ENCODE results near the gene SAXO2.
"Not testable (repeated sequence)": the region's sequence is repeated elsewhere in the genome, so short reads cannot be mapped to it uniquely, and the experiment has no call there.

Gene SAXO2

DNA sequence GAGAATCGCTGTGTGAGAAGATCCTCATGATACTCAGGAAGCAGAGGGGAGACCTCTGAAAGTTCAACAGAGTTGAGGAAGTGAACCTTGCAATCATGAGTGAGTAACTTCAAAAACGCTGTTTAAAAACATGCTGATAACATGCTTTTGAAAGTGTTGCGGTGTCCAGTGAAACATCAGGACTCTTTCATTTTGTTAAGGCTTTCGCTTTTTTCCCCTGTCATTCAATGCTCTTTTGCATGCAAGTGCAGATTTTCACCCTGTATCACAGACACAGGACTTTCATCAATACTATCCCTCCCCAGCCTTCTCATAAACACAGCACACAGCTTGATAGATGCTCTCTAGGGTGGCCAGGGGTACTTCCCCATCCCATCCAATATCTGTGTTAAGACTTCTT, 23.9 kb downstream of the SAXO2 start:
- not testable (repeated sequence) for DNase-seq

DNA sequence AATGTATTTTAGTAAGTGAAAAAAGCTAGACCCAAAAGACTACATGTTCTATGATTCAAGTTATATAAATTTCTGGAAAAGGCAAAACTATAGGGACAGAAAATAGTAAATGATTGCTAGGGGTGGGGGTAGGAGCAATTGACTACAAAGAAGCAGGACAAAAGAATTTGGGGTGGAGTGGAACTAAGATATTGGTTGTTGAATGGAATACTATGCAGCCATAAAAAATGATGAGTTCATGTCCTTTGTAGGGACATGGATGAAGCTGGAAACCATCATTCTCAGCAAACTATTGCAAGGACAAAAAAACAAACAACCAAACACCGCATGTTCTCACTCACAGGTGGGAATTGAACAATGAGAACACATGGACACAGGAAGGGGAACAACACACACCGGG, 25.6 kb downstream of the SAXO2 start:
- DNase-seq = not testable (repeated sequence)

DNA sequence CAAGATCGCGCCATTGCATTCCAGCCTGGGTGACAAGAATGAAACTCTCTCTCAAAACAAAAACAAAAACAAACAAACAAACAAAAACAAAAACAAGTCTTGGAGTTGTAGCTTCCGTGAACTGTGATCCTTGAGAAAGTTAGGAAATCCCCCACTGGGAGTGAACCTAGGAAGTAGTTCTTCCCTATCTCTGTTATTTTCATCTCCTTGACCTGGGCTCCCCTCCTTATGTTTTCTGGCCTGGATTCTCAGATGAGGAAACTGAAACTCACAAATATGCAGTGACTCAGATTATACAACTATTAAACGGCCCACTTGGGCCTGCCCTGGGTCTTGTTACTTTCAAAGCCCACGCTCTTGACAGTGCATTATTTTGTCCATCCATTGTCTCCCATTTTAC, 29.7 kb downstream of the SAXO2 start:
- DNase-seq = no peak

DNA sequence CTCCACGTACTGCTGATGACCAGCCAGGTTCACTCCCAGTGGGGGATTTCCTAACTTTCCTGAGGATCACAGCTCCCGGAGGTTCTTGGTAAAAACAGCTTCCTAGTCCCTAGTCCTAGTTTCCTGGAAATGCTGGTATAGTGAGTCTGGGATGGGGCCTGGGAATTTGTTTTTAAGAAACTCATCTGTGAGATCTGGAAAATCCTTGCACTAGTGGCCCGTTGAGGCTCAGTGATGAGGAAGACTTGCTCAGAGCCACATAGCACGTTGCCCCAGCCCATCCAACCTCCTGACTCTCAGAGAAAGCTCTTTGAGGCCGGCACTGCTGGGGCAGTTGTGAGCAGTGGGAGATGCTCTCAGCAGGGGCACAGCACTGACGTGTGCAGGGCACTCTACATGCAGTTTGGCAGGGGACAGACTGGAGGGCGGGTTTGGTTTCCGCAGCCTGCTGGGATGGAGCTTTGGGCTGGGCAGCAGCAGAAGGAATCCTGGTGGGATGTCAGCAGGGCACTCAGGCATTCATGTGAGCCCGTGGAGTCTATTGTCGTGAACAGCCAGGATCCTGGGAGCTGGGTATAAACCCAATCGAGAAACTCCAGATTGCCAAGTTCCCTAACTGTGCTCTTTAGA, 31.6 kb downstream of the SAXO2 start:
- no peak for DNase-seq

DNA sequence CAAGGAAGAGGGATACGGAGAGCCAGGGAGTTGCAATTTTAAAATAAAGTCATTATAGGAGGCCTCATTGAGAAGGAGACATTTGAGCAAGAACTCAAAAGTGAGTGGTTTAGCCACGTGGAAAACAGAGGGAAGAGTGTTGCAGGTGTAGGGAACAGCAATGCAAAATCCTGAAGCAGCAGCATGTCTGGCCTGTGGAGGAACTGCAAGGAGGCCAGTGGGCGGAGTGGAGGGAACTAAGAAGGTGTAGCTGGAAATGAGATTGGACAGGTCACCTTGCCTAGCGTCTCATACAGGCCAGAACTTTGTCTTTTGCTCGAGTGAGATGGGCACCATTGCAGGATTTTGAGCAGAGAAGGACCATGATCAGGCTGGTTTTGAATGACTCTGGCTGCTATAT, 34.9 kb downstream of the SAXO2 start:
- DNase-seq = no peak

DNA sequence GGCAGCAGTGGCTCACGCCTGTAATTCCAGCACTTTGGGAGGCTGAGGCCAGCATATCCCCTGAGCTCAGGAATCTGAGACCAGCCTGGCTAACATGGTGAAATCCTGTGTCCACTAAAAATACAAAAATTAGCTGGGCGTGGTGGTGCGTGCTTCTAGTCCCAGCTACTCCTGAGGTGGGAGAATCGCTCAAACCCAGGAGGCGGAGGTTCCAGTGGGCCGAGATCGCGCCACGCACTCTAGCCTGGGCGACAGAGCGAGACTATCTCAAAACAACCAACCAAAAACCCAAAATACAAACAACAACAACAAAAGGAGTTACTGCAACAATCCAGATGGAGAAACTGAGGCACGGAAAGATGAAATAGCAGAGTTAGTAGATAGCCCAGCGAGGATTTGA, 35.4 kb downstream of the SAXO2 start:
- no peak for DNase-seq

DNA sequence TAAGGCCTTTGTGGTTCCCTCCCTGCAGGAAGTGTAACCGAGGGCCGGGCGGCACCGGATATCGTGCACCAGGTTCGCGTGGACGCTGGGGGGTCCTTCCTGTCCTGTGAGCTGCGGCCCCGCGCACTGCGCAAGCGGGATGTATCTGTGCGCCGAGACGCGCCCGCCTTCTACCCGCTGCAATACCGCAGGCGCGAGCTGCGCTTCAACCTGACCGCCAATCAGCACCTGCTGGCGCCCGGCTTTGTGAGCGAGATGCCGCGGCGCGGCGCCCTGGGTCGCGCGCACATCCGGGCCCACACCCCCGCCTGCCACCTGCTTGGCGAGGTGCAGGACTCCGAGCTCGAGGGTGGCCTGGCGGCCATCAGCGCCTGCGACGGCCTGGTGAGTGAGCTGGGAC, 35.9 kb downstream of the SAXO2 start:
- no peak for DNase-seq

DNA sequence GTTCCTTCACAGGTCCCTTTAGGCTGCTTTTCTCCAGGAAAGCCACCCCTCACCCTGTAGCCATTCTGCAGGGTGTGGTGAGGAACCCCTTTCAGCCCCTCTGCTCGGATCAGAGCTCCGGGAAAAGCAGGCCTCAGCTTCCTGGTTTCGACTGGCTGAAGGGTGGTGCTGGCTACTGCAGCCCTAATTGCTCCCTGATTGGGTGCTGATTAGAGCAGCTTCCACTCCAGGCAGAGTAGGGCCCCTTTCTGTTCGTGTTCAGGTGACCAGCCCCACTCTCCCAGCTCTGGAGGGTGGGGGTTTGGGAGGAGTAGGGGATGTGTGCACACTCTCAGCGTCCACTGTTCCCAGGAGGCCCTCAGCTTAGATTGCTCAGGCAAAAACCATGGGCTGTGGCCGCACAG, 36.9 kb downstream of the SAXO2 start:
- not testable (repeated sequence) for DNase-seq

DNA sequence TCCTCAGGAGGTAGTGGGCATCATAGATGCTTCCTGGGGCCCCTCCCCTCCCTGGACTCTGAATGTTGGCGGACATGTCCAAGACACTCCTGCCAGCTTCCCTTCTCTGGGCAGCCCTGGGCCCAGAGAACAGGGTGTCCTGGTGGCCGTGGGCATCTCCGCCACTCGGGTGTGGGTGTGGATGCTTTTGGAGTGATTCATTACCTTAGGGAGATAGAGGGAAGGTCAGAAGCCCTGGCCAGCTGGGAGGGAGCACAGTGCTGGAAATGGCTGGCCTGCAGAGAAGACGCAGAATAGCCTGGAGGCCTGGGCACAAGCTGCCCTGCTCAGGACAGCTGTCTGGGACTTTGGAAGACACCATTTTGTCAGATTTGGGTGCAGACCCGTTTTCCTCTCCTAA, 37.7 kb downstream of the SAXO2 start:
- DNase-seq = not testable (repeated sequence)

DNA sequence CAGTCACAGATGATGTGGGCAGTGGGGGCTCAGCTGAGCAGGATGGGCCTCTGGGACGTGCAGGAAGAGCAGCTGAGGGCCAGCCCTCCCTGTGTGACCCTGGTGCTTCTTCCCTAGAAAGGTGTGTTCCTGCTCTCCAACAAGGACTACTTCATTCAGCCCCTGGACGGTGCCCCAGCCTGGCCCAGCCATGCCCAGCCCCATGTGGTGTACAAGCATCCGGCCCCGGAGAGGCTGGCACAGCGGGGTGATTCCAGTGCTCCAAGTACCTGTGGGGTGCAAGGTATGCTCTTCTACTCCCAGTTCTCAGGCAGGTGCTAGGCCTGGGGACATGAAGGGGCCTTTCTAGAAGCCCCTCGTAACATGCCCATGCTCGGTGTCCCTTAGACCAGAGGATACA, 38.3 kb downstream of the SAXO2 start:
- DNase-seq = no peak

DNA sequence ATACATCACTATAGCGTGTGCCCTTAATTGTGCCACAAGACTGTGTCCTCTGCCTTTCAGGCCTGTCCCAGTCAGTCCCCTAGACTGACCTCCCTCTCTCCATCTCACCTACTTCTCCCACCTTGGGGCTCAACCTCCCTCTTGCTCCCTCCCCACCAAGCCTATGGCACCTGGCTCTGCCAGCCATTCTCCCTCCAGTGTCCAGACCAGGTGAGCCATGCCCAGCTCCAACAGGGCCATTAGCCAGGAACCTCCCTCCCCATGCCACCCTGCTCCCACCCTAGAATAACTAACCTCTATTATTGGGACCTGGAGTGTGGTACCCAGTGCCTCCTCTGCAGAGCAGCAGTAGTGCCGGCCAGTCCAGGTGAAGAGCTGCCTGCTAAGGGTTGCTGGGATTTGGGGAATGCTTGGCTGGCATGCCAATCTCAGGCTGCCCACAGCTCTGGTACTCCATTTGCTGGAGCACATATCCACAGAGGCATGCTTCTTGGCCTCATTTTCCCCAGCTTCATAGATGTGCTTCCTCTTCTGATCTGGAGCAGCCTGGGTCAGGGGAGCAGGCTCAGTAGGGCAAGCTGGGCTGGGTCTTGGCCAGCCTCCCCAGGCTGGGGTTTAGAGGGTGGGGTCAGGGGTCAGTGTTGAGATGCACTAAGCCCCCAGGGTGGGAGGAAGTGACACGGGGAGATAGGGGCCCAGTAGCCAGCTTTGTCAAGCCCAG, 38.8 kb downstream of the SAXO2 start:
- DNase-seq = no peak

DNA sequence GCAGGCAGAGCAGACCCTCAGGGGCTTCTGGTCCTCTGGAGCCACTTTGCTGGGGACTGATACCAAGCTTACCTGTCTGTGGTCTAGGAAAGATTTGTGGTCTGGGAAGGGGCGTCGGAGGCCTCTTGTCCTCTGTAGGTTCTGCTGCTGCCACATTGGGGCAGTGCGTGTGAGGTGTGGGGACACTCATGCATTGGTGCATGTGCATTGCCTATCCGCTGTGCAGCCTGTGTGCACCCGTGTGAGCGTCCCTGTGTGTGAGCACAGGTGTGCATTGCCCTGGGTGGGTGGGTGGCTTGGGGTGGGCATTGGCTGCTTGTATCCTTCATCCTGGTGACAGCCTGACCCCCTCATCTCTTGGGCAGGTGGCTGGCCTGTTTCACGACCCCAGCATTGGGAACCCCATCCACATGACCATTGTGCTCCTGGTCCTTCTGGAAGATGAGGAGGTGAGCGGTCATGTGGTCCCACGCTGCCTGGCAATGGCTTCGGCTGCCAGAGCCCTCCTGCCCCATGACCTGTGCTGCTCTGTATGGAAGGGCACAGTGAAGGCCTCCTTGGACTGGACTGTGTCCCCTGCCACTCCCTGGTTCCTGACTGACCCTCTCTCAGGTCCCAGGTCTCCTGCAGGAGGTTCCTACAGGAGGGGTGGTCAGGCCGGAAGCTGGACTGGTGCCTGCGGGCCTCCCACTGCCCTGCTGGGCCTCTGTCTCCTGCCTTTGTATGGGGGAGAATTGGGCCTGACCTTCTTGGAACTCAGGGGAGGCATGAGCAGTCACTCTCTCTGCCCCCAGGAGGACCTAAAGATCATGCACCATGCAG, 41.5 kb downstream of the SAXO2 start:
- DNase-seq = no peak

DNA sequence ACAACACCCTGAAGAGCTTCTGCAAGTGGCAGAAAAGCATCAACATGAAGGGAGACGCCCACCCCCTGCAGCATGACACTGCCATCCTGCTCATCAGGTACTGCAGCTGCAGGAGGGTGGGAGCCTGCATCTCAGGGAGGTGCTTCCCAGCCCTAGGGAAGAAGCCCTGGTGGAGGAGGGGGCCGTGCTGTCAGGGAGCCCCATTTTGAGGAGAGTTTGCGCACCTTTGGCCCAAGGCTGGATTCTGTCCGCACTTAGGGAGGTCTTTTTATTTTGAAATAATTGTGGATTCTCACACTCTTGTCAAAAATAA, 42.1 kb downstream of the SAXO2 start:
- no peak for DNase-seq

DNA sequence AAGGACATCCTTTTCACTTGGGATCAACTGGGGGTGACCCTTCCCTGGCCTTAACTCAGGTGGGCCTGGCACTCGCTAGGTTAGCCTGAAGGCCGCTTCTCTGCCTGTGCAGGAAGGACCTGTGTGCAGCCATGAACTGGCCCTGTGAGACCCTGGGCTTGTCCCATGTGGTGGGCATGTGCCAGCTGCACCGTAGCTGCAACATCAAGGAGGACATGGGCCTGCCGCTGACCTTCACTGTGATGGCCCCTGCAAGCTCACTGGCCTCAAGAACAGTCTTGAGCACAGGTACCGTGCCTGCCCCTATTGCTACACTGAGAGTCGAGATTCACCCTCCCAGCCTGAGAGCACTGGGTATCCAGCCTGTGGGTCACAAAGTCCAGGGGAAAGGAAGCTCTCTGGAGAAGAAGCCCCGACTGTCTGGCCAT, 43.0 kb downstream of the SAXO2 start:
- DNase-seq = no peak

DNA sequence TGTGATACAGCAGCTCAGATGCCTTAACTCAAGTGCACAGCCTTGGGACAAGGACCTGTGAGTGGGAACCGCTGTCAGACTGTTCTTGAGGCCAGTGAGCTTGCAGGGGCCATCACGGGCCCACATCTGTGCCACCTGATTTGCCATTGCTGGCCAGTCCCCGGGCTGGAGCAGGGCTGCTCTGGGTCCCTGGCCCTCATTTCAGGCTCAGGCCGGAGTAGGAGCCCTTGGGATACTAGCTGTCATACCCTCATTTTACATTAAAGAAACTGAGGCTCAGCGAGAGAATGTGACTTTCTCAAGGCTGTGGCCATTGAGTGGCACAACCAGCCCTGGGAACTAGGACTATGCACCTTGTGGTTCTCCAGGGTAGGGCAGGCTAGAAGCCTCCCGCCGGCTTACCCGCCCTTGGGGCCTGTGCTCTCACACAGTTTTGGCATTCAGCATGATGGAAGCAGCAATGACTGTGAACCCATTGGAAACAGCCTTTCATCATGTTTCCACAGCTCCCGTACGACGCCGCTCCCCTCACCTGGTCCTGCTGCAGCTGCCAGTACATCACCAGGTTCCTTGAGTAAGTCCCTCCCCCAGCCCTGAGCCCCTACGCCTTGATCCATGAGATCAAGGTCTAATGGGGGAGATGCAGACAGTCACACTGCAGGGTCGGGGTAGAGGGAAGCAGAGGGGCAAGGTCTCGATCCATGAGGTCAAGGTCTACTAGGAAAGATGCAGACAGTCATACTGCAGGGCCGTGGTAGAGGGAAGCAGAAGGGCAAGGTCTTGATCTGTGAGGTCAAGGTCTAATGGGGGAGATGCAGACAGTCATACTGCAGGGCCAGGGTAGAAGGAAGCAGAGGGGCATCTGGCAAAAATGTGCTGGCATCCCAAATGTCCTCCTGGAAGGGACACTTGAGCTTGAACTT, 44.4 kb downstream of the SAXO2 start:
- DNase-seq = no peak

DNA sequence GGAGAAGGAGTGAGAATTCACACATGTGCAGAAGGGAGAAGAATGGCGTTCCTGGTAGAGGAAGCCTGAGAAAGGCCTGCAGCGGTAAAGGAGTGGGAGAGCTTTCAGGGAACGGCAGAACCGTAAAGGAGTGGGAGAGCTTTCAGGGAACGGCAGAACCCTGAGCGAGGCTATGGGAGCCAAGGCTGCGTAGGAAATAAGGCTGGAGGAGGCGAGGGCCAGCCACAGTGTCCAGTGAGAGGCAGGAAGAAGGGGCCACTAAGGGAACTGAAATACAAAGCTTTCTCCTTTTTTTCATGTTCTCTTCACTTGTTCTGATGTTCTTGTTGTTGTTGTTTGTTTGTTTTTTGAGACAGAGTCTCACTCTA, 45.1 kb downstream of the SAXO2 start:
- no peak for DNase-seq

DNA sequence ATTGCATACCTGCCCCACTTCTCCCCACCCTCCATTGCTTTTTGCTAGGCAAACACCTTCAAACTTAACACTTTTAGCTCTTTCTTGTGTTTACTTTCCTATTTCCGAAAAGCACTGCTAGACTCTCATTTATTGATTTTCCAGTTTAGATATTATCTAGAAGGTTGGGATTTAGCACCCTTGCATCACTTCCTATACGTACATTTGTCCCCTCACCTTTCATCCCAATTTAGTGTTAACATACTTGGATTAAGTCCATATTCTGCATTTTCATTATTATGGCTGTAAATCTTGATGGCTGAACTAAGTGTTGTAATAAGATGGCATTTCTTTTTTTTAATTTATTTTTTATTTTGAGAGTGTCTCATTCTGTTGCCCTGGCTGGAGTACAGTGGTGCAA, 47.2 kb downstream of the SAXO2 start:
- no peak for DNase-seq

DNA sequence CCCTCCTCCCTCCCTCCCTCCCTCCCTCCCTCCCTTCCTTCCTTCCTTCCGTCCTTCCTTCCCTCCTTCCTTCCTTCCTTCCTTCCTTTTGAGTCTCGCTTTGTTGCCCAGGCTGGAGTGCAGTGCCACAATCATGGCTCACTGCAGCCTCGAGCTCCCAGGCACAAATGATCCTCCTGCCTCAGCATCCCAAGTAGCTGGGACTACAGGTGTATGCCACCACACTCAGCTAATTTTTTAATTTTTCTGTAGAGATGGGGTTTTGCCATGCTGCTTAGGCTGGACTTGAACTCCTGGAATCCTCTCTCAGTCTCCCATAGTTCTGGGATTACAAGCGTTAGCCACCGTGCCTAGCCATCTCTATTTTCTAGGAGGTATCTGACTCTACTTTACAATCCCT, 48.7 kb downstream of the SAXO2 start:
- not testable (repeated sequence) for DNase-seq

DNA sequence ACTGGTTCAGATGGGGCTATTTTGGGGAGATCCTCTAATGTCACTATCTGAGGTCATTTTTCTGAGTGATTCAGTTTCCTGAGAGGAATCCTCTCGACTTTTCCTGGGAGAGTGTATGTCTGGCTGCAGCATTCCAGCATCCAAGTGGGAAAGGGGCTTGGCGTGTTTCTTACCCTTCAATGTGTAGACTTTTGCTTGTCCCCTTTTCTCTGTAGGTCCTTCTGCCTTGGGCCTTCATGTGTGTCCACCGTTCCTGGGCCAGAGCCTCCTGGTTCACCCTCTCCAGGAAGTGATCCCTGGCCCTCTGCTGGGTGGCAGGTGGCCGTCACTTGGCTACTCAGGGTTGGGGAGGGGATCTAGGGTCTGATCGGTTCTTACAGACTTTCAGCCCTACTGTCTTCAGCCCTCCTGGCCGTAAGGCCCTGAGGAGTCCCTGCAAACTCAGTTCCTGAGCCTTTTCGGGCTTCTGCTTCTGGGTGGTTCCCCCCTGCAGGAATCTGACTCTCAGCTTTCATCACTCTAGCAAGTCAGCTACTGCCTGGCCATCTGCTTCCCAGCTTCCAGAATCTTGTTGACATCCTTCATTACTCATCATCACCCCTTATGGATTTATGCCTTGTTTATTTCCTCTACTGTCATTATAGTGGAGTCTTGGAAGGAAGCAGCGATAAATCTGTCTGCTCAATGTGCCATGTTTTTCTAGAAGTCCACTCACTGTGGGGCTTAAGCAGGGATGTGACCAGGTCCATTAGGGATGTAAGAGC, 50.1 kb downstream of the SAXO2 start:
- DNase-seq = no peak

DNA sequence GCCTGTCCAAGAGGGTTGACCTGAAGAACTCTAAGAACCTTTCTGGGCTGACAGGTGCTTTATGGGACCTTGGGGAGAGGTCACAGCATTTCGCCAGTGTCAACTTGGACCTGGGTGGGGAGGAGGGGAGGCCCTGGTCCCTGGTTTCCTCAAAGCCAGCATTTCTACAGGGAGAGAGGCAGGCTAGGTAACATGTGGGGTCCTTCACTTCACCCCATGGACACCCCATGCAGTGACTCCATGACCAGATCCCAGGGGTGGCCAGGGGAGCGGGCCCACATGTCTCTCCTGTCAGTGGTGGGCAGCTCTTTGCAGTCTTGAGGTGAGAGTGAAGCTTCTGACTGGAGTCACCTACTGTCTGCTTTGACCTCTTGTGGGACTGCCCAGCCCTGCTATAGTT, 50.8 kb downstream of the SAXO2 start:
- no peak for DNase-seq

DNA sequence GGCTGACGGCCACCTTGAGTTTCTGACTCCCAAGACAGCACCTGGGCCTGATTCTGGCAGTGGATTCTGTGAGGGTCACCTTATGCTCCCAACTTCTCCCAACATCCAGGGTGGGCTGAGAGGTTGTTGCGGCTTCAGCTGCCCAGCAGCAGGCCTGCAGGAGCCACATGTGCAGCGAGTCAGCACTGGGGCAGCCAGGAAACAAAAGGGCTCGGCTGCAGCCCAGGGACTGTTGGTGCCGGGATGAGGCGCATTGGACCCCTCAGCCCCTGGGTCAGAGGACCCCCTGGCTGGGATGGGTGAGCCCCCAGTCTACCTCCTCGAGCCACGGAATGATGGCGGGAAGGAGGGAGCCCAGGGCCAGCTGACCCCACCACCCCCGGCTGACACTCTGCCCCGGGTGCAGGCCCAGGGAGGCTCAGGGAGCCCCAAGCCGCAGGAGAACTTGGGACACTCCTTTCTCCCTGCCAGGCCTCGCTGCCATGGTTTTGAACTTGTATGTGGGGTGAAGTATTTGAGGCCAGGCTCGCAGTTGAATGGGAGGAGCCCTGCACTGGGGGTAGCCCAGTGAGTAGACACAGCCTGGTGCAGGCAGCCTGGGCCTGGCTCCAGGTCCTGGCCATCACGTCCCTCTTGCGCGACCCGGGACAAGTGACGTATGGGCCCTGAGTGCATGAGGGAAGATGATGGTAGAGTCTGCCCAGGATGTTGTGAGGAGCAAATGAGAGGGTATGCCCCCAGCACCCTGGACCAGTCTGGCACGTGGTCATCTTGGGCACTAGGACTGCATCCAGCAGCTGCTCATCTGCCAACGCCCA, 51.5 kb downstream of the SAXO2 start:
- DNase-seq = not testable (repeated sequence)

Measured in GOT3 (cell line).